Kidney (tissue), 14 donors: ENCODE results near the gene PLCB1. TPM values are rescaled to one million over a fixed set of nuclear protein-coding genes. Genes with fewer than 3 reads are reported as not detected.

Source experiments
- DNase-seq, 5 donors: peaks; one replicate each; pipeline ENCODE4 v3.0.0-alpha.2; 2013 to 2020
- FAIRE-seq: peaks from 2 replicates; lab custom pipeline; 2012; peaks lifted over from hg19 to GRCh38; lab: Jason Lieb, UNC
- H3K27ac ChIP-seq, 2 donors: one replicate each; pipeline ENCODE4 v1.7.0; 2013; ENCODE audit warnings: low read depth in 2 of 2, low read length in 2 of 2, inconsistent platforms in 1 of 2
- H3K27me3 ChIP-seq: one replicate; pipeline ENCODE4 v1.7.1; 2013; ENCODE audit warnings: low read length, inconsistent platforms; ENCODE audit not compliant: control insufficient read depth, insufficient read depth
- H3K36me3 ChIP-seq, 3 donors: one replicate each; pipeline versions ENCODE4 v1.7.0 to v1.7.1; 2013; ENCODE audit warnings: low read length in 3 of 3, control low read depth in 1 of 3, inconsistent platforms in 1 of 3; ENCODE audit not compliant: insufficient read depth in 3 of 3, control insufficient read depth in 2 of 3
- H3K4me1 ChIP-seq, 3 donors: one replicate each; pipeline versions ENCODE4 v1.7.0 to v1.7.1; 2013; ENCODE audit warnings: low read length in 3 of 3, inconsistent platforms in 1 of 3, low read depth in 1 of 3; ENCODE audit not compliant: control insufficient read depth in 2 of 3, insufficient read depth in 2 of 3
- H3K4me3 ChIP-seq, 3 donors: one replicate each; pipeline versions ENCODE4 v1.7.0 to v1.8.1; 2013; ENCODE audit warnings: low read length in 3 of 3, control low read depth in 1 of 3, inconsistent platforms in 1 of 3
- H3K9ac ChIP-seq, 3 donors: one replicate each; pipeline versions ENCODE4 v1.7.0 to v1.7.1; 2013; ENCODE audit warnings: low read length in 3 of 3, control low read depth in 1 of 3, inconsistent platforms in 1 of 3
- H3K9me3 ChIP-seq, 3 donors: one replicate each; pipeline versions ENCODE4 v1.7.0 to v1.7.1; 2013; ENCODE audit warnings: low read length in 3 of 3, control low read depth in 1 of 3, inconsistent platforms in 1 of 3; ENCODE audit not compliant: control insufficient read depth in 2 of 3, insufficient read depth in 1 of 3
- CTCF ChIP-seq: IDR thresholded peaks from 3 replicates; pipeline ENCODE4 v1.5.1; 2012; ENCODE audit warnings: mild to moderate bottlenecking, moderate library complexity, borderline replicate concordance; ENCODE audit not compliant: insufficient read depth; ENCODE audit errors: extremely low read depth
- intact Hi-C: fragments of 100-400 bp; cut with DNase I; formaldehyde crosslinking; loops from one replicate; pipeline ENCODE4 v1.11.1; 2022
- polyA plus RNA-seq: library from polyadenylated mRNA; stranded (reverse); fragments of 350-450 nt; fragmentation: Illumina TruSeq; extraction: RNeasy Lipid Tissue Mini Kit (QIAGEN cat#74804); gene quantifications from one replicate; pipeline ENCODE4 v1.2.3, GENCODE V29; 2014; ENCODE audit warnings: low read depth, low replicate concordance; ENCODE audit not compliant: insufficient read depth
- total RNA-seq: library from RNA; stranded (reverse); fragmentation: NEBNext Ultra II Directional; extraction: Animal tissue kit (Norgen Biotek cat#: 25700); gene quantifications from one replicate; pipeline ENCODE4 v1.2.1, GENCODE V29; 2021
- donor health status: control.
- donor health status: control.
- donor health status: control.
- donor health status: control.
- donor health status: control.
- donor health status: DM: yes; HTN: yes; CAD: no.
- donor health status: Normal renal cell carcinoma (clear cell type).

Gene PLCB1
- total and polyA plus RNA-seq, 2 donors from 2014 or later: 9.4 to 107 TPM

- intact Hi-C loops: no loop called here
- Histone ChIP-seq H3K4me3 (no peak overlapping the region), H3K4me1 (peaks cover 0 to 3% (median 0%) of the 10 kb centered on the region in 3 donors), H3K27ac (no peak overlapping the region), H3K9me3 (no peaks in the 10 kb centered on the region), H3K36me3 (no peaks in the 10 kb centered on the region), H3K27me3 (no peaks in the 10 kb centered on the region), H3K9ac (no peak overlapping the region)
- TF ChIP-seq CTCF: no peak
- DNase-seq (no peak), FAIRE-seq (no peak)
Observed at GRCh38 chr20:8208226-8208625, 76.2 kb downstream of the PLCB1 start.

- no peak overlapping the region for H3K27ac ChIP-seq
- no peaks in the 10 kb centered on the region for H3K36me3 ChIP-seq
- H3K27me3 ChIP-seq: no peaks in the 10 kb centered on the region
- H3K9me3 ChIP-seq: no peaks in the 10 kb centered on the region
- H3K4me1 ChIP-seq: peaks cover 0 to 3% (median 0%) of the 10 kb centered on the region in 3 donors
- H3K4me3 ChIP-seq: no peak overlapping the region
- DNase-seq: peak in 2 of 5 donors; percentile 12 to 22
- H3K9ac ChIP-seq: no peak overlapping the region
- intact Hi-C loops: no loop called here
- FAIRE-seq: no peak
- TF ChIP-seq CTCF: no peak
Observed at GRCh38 chr20:8209061-8209460, 77.0 kb downstream of the PLCB1 start.

- no peak overlapping the region for H3K27ac ChIP-seq
- no peaks in the 10 kb centered on the region for H3K27me3 ChIP-seq
- H3K9me3 ChIP-seq: no peaks in the 10 kb centered on the region
- H3K9ac ChIP-seq: no peak overlapping the region
- DNase-seq (no peak), FAIRE-seq (no peak)
- intact Hi-C loops: no loop called here
- peaks cover 0 to 3% (median 0%) of the 10 kb centered on the region in 3 donors for H3K4me1 ChIP-seq
- H3K4me3 ChIP-seq: no peak overlapping the region
- no peaks in the 10 kb centered on the region for H3K36me3 ChIP-seq
- no peak for TF ChIP-seq CTCF
Observed at GRCh38 chr20:8210749-8211148, 78.7 kb downstream of the PLCB1 start.

GRCh38 chr20:8212286-8212685, 80.2 kb downstream of the PLCB1 start:
- intact Hi-C loops: no loop called here
- Histone ChIP-seq H3K27ac (no peak overlapping the region), H3K36me3 (no peaks in the 10 kb centered on the region), H3K4me3 (no peak overlapping the region), H3K9me3 (no peaks in the 10 kb centered on the region), H3K9ac (no peak overlapping the region), H3K27me3 (no peaks in the 10 kb centered on the region), H3K4me1 (peaks cover 0 to 3% (median 0%) of the 10 kb centered on the region in 3 donors)
- FAIRE-seq (no peak), DNase-seq (no peak)
- TF ChIP-seq CTCF: no peak
